GM04503 (cell line): ENCODE data around the gene SLC22A23.

ENCODE experiments used
- DNase-seq: peaks from one replicate; pipeline ENCODE4 v3.0.0-alpha.2; 2012; ENCODE audit warnings: low read depth

SLC22A23 gene

DNA sequence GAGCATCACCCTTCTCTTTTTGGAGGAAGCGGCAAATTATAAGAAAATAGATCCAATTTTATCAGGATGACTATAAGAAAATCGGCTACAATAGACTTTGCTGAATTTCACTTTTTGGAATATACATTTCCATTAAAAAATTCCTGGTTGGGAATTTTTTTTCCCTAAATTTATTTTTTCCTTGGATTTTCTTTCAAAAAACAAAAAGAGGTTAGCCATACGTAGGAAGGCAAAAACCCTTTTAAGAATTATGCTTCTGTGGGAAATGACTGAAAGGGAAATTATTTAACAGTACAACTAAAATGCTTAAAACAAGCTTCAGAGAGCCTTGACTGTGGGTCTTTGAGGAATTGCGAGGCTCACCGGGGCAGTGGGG lies 86.9 kb downstream of the SLC22A23 start:
- DNase-seq = no peak

DNA sequence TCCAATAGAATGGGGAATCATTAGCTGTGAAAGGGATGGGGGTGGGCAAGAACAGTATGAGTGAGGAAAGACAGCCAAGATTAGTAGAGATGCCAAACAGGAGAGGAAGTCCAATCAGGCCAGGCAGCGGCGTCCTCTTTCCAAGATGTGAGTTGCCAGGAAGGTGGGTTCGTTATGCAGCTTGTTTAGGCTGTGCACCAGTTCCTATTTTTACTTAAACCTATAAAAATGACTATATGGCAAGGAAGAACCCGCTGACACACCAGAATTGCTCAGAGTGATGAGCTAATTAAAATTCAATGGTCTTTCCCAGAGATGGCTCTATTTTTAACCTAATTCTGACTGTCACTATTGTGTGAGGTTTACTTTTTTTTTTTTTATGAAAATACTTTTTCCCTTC lies 88.2 kb downstream of the SLC22A23 start:
- no peak for DNase-seq

GRCh38 chr6:3367630-3368029 lies 89.2 kb downstream of the SLC22A23 start:
- no peak for DNase-seq

- DNase-seq = no peak
These were observed 90.0 kb downstream of the SLC22A23 start for GRCh38 chr6:3366596-3367413.

DNA sequence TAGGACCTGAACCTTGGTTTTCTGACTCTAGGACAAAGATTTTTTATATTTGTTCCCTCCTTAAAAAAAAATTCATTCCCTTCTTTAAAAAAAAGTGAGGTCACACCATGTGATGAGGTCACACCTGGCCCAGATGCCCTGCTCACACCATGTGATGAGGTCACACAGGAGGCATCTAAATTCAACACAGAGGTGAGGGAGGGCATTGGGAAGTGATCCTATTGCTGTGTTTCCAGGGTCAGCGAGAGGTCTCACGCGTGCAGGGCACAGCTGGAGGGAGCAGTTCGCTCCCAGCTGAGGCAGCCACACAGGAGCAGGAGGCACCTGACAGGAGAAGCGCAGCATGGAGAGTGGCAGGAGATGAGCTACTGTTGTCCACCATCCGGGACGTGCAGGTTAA lies 92.5 kb downstream of the SLC22A23 start:
- DNase-seq = no peak

- DNase-seq = no peak
These were observed 93.4 kb downstream of the SLC22A23 start for GRCh38 chr6:3363296-3364025.

GRCh38 chr6:3361312-3362037 lies 95.4 kb downstream of the SLC22A23 start:
- DNase-seq = no peak

GRCh38 chr6:3360727-3361045 lies 96.2 kb downstream of the SLC22A23 start:
- DNase-seq = no peak

DNA sequence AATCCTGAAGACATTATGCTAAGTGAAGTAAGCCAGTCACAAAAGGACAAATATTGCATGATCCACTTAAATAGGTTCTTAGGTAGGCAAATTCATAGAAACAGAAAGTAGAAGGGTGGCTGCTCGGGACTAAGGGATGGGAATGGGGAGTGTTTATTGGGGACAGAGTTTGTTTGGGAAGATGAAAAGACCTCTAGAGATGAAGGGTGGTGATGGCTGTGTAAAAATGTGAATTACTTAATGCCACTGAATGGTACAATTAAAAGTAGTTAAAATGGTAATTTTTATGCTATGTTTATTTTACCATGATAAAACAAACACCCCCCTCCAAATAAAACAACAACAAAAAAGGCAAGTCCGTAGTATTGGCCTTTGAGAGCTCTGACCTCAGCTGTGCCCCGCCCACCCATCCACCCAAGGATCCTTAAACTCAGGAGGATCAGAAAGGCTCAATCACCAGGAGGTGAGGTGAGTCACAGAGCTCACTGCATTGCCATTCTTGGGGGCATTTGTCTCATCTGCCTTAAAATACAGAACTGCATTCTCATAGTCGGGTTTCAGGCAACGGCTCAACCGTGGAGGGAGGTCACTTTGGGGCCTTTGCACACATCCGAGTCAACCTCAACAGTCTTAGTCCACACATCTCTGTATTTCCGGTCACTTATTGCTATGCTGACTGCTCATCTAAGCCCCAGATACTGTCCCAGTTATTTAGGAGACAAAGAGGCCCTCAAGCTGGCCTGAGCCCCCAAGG lies 96.7 kb downstream of the SLC22A23 start:
- no peak for DNase-seq

DNA sequence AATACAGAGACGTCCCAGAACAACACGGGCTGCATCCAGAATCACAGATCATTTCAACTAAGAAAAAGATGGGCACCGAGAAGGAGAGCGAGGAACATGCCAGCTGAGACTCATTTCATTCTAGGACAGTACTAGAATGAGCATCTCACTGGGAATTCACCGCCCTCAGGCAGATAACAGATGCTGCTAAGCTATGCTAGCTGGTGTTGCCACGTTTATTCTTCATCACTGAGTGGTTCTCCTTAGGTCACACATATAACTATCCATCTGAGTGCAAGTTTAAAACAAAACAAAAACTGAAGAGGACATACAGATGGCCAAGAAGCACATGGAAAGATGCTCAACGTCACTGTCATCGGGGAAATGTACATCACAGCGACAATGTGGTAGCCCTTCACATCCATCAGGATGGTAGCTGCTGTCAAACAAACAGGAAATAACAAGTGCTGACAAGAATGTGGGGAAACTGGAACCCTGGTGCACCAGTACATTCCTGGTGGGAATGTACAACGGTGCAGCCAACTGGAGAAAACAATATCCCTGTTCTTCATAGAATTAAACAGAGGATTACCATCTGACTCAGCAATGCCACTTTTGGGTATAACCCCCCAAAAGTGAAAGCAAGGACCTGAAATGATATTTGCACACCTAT lies 97.6 kb downstream of the SLC22A23 start:
- no peak for DNase-seq

DNA sequence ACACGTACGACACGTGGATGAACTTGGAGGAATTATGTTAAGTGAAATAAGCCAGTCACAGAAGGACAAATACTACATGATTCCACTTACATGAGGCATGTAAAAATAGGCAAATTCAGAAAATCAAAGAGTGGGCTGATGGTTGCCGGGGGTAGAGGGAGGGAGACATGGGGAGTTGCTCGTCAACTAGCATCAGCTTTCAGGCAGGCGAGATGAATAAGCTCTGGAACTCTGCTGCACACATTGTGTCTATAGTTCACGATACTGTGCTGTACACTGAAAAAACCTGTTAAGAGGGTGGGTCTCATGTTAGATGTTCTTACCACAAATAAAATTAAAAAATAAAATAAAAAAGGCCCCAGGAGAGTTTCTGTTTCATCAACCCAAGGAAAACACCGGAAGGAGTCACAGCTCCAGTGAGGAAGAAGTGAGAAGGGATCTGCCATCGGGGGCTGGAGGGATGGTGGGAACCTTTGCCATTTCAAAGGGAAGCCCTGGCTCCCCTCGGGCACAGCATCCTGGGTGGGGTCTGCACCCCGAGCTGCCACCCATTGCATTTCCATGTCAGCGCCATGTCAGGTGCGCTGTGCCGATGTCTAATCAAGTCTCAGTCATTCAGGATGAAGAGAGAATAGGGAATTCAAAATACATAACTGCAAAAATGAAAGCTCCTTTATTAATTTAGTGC lies 98.3 kb downstream of the SLC22A23 start:
- no peak for DNase-seq

DNA sequence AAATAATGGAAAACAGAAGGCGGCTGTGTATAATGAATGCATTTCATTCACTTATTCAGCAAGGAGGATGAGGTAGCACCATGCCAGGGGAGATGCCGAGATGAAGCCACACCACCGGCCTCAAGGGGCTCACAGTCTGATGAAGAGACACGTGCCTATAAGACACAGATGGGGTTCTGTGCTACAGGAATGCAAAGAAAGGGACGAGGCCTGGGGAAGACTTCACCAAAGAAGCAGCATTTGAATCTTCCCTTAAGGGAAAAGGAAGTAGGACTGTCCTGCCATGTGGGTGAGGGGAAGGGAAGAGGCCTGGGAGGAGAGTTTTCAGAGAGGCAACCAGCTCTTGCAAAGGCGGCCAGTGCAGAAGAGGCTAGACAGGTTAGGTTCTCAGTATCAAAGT lies 99.2 kb downstream of the SLC22A23 start:
- no peak for DNase-seq

DNA sequence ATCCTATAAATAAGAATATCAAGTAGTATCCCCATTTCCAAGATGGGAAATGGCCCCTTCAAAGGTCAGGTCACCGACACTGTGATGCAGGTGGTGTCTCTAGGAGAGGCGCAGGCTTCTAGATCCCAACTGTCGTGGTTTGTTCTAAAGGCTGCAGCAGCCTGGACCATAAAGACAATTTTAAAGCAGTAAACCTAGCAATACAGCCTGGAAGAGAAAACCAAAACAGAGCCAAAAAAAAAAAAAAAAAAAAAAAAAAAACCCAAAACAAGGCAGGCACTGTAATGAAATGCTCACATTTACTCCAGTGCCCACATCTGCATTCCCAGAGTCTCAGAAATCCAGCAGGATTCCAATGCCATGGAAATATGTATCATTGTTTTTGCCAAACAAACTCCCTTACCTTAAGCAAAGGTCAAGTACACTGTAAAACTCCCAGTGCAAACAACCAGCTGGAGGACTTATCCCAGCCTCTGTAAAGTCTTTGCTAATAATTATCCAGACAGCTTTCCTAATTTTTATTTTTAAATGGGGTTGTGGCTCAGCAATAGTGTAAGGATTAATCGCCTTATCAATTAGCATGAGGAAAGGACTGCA lies 99.9 kb downstream of the SLC22A23 start:
- no peak for DNase-seq

GRCh38 chr6:3356056-3356823 lies 100.6 kb downstream of the SLC22A23 start:
- no peak for DNase-seq

- no peak for DNase-seq
These were observed 101.3 kb downstream of the SLC22A23 start for GRCh38 chr6:3355358-3356055.

DNA sequence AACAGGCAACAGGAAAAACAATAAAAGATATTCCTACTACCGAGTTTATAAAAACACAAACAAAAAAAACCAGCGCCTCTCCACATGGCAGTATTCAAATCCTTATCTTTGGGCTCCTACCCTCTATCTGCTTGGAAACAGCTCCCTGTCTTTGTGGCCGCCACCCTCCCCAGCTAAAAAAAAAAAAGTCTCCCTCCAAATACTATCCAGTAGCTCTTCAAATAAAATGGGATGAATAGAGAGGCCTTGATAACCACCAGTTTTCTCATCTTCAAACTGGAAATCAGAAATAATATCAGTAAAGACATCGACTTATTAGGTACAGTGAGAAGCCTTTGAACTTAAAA lies 101.9 kb downstream of the SLC22A23 start:
- DNase-seq = no peak

DNA sequence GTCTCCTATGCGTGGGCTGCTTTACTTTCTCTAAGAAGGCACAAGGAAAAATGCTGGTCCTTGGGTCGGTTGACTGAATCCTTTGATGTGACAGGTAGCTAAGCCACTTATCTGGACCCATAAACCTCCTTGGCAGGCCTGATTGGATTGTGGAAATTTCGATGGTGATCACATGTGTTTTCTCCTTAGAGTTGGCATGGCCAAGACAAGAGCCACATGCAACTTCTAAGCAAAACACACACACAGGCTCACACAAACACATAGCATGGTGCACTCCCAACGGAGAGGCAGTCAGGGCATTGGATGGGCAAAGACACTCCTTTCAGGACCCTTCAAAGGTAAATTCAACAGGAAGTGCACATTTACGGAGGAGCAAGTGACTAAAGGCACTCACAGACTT lies 102.9 kb downstream of the SLC22A23 start:
- no peak for DNase-seq

DNA sequence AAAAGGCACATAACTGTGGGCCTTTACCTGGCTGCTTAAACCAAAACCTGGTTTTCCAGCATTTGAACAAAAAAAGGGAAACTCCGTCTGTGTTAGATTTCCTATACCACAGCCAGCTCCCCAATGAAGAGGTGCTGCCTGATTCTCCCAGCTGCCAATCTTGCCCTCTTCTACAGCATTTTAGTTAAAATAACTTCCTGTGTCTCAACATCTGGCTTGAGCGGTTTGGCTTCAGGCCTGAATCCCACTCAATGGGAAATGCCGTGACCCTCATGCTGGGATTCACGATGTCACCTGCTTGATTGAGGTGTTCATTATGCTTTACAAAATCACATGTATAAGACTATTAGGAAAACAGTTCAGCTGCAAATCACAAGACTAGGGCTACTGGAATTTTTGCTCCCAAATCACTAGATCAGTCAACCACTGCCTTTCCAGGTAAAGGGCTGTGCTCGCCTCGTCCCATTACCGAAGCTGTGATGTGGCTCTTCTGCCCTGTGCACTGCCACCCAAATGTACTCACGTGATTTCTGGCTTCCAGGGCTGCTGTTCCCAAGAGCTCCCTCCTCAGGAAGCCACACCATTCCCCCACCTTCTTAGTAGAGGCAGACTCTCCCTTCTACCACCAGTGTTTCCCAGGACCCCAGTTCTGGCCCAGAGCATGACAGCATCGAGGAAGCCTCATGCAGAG lies 103.5 kb downstream of the SLC22A23 start:
- DNase-seq = no peak

- DNase-seq = no peak
These were observed 104.2 kb downstream of the SLC22A23 start for GRCh38 chr6:3352678-3353077.
